HG03064 (cell line): ENCODE results near the gene TDRD1.

Source experiments
- ATAC-seq: cut with Tn5 transposase; IDR thresholded peaks from one replicate; pipeline ENCODE4 v1.9.1; 2021; ENCODE audit warnings: low read depth; ENCODE audit not compliant: unreplicated experiment

Gene TDRD1

GRCh38 chr10:114173921-114174694 is 5.0 kb upstream of the TDRD1 start, which contains the start of gene CCDC186:
Gene CCDC186, minus strand, starts transcription at chr10:114174203. Its CDS starts 10,935 bp downstream, at chr10:114163268.
- peak; percentile 98 for ATAC-seq

- peak; percentile 14 for ATAC-seq
Measured at GRCh38 chr10:114174695-114175188, 4.4 kb upstream of the TDRD1 start.

GRCh38 chr10:114175667-114176066 is 3.5 kb upstream of the TDRD1 start:
- no peak for ATAC-seq

GRCh38 chr10:114176511-114176910 is 2.6 kb upstream of the TDRD1 start:
- no peak for ATAC-seq

GRCh38 chr10:114179747-114180146 is 594 bp downstream of the TDRD1 start:
- no peak for ATAC-seq

GRCh38 chr10:114180937-114181336 is 1.8 kb downstream of the TDRD1 start:
- no peak for ATAC-seq

- no peak for ATAC-seq
Measured at GRCh38 chr10:114181971-114182370, 2.8 kb downstream of the TDRD1 start.

- ATAC-seq, result no peak
Measured at GRCh38 chr10:114183563-114183962, 4.4 kb downstream of the TDRD1 start.

GRCh38 chr10:114184276-114184675 is 5.1 kb downstream of the TDRD1 start:
- ATAC-seq, result no peak

GRCh38 chr10:114188001-114188400 is 8.8 kb downstream of the TDRD1 start:
- no peak for ATAC-seq

GRCh38 chr10:114188900-114189299 is 9.7 kb downstream of the TDRD1 start:
- no peak for ATAC-seq

- ATAC-seq, result no peak
Measured at GRCh38 chr10:114189700-114190099, 10.5 kb downstream of the TDRD1 start.

- ATAC-seq, result peak; percentile 91
Measured at GRCh38 chr10:114195079-114195478, 15.9 kb downstream of the TDRD1 start.

- no peak for ATAC-seq
Measured at GRCh38 chr10:114199239-114199638, 20.1 kb downstream of the TDRD1 start.

GRCh38 chr10:114202812-114203211 is 23.7 kb downstream of the TDRD1 start:
- no peak for ATAC-seq

GRCh38 chr10:114206902-114207301 is 27.7 kb downstream of the TDRD1 start:
- no peak for ATAC-seq

- no peak for ATAC-seq
Measured at GRCh38 chr10:114207349-114207748, 28.2 kb downstream of the TDRD1 start.

- ATAC-seq, result no peak
Measured at GRCh38 chr10:114208351-114208750, 29.2 kb downstream of the TDRD1 start.

- ATAC-seq, result no peak
Measured at GRCh38 chr10:114212153-114212552, 33.0 kb downstream of the TDRD1 start.

- no peak for ATAC-seq
Measured at GRCh38 chr10:114215033-114215432, 35.9 kb downstream of the TDRD1 start.

- no peak for ATAC-seq
Measured at GRCh38 chr10:114220281-114220680, 41.1 kb downstream of the TDRD1 start.

- no peak for ATAC-seq
Measured at GRCh38 chr10:114221235-114221634, 42.1 kb downstream of the TDRD1 start.
